ENCODE results near the gene SLC41A3.
"Not testable (repeated sequence)": the region's sequence is repeated elsewhere in the genome, so short reads cannot be mapped to it uniquely, and the experiment has no call there.

GRCh38 chr3:126038791-126039190 lies 45.1 kb downstream of the SLC41A3 start:
- TF ChIP-seq, protein P1, sequence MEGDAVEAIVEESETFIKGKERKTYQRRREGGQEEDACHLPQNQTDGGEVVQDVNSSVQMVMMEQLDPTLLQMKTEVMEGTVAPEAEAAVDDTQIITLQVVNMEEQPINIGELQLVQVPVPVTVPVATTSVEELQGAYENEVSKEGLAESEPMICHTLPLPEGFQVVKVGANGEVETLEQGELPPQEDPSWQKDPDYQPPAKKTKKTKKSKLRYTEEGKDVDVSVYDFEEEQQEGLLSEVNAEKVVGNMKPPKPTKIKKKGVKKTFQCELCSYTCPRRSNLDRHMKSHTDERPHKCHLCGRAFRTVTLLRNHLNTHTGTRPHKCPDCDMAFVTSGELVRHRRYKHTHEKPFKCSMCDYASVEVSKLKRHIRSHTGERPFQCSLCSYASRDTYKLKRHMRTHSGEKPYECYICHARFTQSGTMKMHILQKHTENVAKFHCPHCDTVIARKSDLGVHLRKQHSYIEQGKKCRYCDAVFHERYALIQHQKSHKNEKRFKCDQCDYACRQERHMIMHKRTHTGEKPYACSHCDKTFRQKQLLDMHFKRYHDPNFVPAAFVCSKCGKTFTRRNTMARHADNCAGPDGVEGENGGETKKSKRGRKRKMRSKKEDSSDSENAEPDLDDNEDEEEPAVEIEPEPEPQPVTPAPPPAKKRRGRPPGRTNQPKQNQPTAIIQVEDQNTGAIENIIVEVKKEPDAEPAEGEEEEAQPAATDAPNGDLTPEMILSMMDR (IDR thresholded peaks at IDR 0.05; ENCODE audit: low read length), result not testable (repeated sequence)
- not testable (repeated sequence) for TF ChIP-seq EZH2 (IDR thresholded peaks at IDR 0.05; ENCODE audit: borderline replicate concordance, low read length)
